SH-SY5Y (cell line): ENCODE measurements around the gene SLC26A11.

Experiments used
- GATA2 ChIP-seq: IDR thresholded peaks from 2 replicates; pipeline ENCODE4 v1.6.1; 2011; ENCODE audit warnings: mild to moderate bottlenecking, low read depth, low read length
- GATA3 ChIP-seq: IDR thresholded peaks from 2 replicates; pipeline ENCODE4 v1.6.1; 2011; ENCODE audit warnings: low read depth, mild to moderate bottlenecking, low read length, moderate library complexity

DNA sequence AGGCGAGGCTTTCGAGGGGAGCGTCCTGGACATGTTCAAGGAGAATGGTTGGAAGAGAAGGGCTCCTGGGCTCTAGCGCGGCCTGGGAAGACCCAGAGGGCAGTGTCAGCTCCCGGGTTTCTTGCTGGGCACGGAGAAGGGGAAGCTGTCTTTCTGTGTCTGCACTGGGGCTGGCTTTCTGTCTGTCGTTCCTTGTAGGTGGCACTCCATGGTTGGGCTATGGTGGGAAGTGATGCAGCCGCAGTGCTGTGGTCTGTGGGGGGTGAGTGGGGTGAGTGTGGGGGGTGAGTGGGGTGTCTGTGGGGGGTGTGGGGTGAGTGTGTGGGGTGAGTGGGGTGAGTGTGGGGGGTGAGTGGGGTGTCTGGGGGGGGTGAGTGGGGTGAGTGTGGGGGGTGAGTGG lies 54.1 kb downstream of the SLC26A11 start:
- TF ChIP-seq GATA2 (no peak), GATA3 (no peak)
